Measurements from ENCODE around the gene SCAMP5.

SCAMP5 gene

GRCh38 chr15:75044258-75044878, 49.0 kb downstream of the SCAMP5 start:
- in situ Hi-C loops (cut with MboI; ENCODE audit: low sequenced_read_pairs, unreplicated experiment): no loop called here
- no peak for TF ChIP-seq CTCF (IDR thresholded peaks at IDR 0.05; ENCODE audit: borderline replicate concordance, control extremely low read depth, extremely low read depth, insufficient read depth, missing control alignments)
- no peak for DNase-seq (ENCODE audit: low spot score)

- TF ChIP-seq CTCF (IDR thresholded peaks at IDR 0.05; ENCODE audit: borderline replicate concordance, control extremely low read depth, extremely low read depth, insufficient read depth, missing control alignments): no peak
- in situ Hi-C loops (cut with MboI; ENCODE audit: low sequenced_read_pairs, unreplicated experiment): no loop called here
- DNase-seq (ENCODE audit: low spot score): no peak
Observed at GRCh38 chr15:75045332-75046015, 50.1 kb downstream of the SCAMP5 start.

GRCh38 chr15:75048394-75048793, 53.0 kb downstream of the SCAMP5 start:
- TF ChIP-seq CTCF (IDR thresholded peaks at IDR 0.05; ENCODE audit: borderline replicate concordance, control extremely low read depth, extremely low read depth, insufficient read depth, missing control alignments): no peak
- in situ Hi-C loops (cut with MboI; ENCODE audit: low sequenced_read_pairs, unreplicated experiment): no loop called here
- no peak for DNase-seq (ENCODE audit: low spot score)

- DNase-seq (ENCODE audit: low spot score): no peak
- in situ Hi-C loops (cut with MboI; ENCODE audit: low sequenced_read_pairs, unreplicated experiment): no loop called here
- no peak for TF ChIP-seq CTCF (IDR thresholded peaks at IDR 0.05; ENCODE audit: borderline replicate concordance, control extremely low read depth, extremely low read depth, insufficient read depth, missing control alignments)
Observed at GRCh38 chr15:75049392-75049791, 54.0 kb downstream of the SCAMP5 start.

- no peak for DNase-seq (ENCODE audit: low spot score)
- no peak for TF ChIP-seq CTCF (IDR thresholded peaks at IDR 0.05; ENCODE audit: borderline replicate concordance, control extremely low read depth, extremely low read depth, insufficient read depth, missing control alignments)
- in situ Hi-C loops (cut with MboI; ENCODE audit: low sequenced_read_pairs, unreplicated experiment): no loop called here
Observed at GRCh38 chr15:75050283-75050682, 54.9 kb downstream of the SCAMP5 start.

- no peak for TF ChIP-seq CTCF (IDR thresholded peaks at IDR 0.05; ENCODE audit: borderline replicate concordance, control extremely low read depth, extremely low read depth, insufficient read depth, missing control alignments)
- in situ Hi-C loops (cut with MboI; ENCODE audit: low sequenced_read_pairs, unreplicated experiment): no loop called here
- no peak for DNase-seq (ENCODE audit: low spot score)
Observed at GRCh38 chr15:75051191-75051608, 55.8 kb downstream of the SCAMP5 start.
